ENCODE data around the gene SMIM34.
"Not testable (repeated sequence)": the region's sequence is repeated elsewhere in the genome, so short reads cannot be mapped to it uniquely, and the experiment has no call there.

SMIM34 gene, protein sequence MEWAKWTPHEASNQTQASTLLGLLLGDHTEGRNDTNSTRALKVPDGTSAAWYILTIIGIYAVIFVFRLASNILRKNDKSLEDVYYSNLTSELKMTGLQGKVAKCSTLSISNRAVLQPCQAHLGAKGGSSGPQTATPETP

DNA sequence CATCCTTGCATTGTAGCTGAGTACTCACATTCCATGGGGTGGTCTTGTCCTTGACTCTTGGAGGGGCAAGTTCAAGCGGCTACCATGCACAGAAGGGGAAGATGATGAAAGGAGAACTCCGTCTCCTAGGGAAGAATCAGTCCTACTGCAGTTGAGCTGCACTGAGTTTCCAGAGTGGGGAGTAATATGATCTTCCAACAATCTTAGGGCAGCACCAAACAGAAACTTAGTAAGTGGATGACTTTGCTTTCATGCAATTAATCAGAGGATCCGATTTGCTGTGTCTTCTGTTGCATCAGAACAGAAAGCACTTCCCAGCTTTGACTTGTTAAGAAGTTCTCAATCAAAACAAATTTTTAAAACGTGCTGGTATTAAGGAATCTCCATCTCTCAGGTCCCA, at the start of gene SMIM34:
SMIM34 (minus strand) TSS at position 147 of the 400 bp plus-strand sequence; CDS start at position 35, 112 bp downstream.
- DNase-seq: not testable (repeated sequence)

DNA sequence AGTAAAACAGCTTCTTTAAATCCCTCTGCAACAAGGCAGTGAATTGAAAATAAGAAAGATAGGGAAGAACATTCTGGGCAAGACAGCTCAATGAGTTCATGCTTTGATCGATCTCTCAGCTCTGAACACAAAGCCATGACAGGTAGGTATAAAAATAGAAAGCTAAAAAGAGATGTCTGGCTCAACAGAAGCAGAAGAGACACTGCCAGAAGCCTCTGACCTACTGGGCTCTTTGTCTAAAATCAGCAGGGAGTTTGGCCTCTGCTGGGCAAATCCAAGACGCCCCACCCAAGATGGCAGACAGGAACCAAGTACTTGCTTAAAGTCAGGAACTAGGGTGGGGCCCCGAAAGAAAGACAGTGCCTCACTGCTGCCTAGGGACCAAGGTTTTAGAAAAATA, 43.6 kb upstream of the SMIM34 start:
- not testable (repeated sequence) for DNase-seq

DNA sequence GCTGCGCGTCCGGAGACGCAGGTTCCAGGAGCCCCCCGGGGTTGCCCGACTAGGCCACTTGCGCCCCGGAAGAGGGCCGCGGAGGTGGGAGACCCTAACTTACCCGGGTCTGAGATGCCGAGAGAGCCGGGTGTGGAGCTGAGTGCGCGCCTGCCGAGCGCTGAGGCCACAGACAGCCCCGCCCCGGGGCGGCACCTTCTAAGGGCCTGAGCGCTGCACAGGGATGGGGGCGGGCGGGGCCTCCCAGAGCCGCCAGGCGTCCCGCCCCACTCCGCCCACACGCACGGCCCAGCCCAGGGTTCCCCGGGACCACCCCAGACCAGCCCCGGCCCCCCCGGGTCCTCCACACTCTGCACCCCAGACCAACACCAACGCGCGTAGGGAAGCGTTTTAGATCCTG, 35.7 kb upstream of the SMIM34 start:
- not testable (repeated sequence) for DNase-seq

DNA sequence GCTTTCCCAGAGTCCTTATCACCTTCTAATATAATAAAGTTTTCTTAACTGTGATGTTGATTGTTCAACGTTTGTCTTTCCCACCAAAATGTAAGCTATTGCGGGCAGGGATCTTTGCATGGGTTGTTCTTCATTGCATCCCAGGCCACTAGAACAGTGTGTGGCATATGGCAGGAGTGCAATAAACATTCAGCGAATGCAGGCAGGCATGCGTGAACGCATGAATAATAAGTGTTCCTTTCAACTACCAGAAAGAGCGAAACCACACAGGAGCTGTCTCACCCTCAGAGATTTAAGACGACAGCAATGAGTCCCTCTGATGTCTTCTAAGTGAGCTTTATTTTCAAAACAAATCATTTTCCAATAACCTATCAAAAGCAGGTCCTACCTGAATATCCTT, 34.5 kb upstream of the SMIM34 start:
- not testable (repeated sequence) for DNase-seq

DNA sequence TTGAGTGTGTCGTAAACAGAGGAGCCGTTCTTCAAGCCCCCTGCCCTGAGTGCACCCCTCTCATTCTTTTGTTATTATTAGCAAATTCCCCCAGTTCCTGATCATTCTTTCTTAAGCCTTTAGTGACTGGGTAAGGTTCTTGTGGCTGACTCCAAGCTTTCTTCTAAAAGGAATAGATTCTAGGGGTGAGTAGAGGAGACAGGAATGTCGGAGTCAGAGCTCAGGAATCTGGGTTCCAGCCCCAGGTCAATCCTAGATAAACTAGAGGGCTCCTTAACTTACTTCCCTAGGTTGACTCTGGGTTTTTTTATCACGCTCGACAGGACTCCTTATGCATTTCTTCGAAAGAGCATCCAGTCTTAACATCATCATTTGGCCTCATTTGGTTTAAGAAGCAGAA, 32.4 kb upstream of the SMIM34 start:
- DNase-seq: not testable (repeated sequence)

DNA sequence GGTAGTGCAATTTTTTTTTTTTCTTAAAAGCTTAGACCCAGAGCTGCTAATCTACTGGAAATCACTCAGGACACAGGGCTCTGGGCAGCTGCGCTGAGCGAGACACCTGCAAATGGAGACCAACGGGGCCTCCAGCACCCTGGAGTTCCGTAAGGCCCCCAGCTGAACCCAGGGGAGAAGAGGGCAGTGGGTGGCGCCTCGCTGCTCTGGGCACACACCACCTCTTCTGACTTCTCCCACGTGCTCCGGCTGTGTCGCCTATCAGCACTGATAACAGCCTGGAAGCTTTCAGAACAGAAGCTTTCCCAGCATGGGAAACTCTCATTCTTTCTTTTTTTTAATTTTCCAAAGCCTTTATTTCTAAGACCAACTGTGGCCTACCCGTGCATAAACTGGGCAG, 31.9 kb upstream of the SMIM34 start:
- DNase-seq: not testable (repeated sequence)

DNA sequence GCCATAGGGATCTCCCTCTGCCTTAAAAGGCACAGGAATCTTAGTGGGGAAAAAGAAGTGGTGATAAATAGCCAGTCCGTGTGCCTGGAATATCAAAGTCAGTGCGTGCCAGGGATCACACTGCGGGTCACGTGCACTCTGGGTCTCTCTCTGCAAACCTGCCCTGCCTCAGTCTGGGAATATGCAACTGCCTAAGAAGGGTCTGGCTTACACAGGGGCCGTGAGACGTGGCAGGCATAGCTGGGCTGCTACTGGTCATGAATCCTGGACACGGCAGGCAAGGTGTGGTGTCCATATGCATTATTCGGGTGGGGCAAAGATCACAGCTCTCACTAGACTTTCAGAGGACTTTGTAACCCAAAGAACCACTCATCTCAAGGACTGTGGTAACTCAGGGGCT, 23.3 kb upstream of the SMIM34 start:
- DNase-seq: not testable (repeated sequence)

DNA sequence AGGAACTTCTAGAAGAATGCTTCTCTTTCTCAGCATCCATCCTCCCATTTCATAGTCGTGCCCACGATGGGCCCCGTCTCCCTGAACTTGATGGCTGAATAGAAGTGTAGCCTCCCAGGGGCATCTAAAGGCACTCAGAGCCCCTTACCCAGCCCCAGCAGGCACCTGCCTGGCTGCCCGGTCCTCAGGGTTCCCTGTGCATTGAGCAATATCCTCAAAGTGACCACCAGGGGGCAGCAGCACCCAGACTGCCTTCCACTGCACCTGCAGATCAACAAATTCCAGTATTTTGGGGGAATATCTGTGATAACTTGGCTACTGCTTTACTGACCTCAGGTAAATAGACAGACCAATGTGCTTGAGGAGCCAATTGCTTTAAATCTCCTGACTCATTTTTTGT, 19.7 kb upstream of the SMIM34 start:
- DNase-seq: not testable (repeated sequence)

DNA sequence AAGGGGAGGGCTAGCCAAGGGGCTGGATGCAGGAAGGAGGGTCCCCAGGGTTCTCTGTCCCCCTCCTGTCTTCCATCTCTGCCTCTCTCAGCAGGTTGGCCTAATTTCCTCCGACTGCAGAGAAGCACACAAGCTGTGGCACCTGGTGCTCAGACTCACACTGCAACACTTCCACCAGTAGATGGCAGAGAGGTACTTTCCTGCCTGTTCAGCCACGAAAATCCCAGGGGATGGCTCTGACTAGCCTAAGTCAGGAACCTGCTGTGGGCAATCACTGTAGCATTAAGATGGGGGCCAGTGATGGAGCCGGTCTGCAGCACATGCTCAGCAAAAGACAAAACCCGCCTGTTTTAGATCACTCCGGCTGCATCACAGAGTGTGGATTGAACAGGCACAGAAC, 6.0 kb upstream of the SMIM34 start:
- DNase-seq: not testable (repeated sequence)

DNA sequence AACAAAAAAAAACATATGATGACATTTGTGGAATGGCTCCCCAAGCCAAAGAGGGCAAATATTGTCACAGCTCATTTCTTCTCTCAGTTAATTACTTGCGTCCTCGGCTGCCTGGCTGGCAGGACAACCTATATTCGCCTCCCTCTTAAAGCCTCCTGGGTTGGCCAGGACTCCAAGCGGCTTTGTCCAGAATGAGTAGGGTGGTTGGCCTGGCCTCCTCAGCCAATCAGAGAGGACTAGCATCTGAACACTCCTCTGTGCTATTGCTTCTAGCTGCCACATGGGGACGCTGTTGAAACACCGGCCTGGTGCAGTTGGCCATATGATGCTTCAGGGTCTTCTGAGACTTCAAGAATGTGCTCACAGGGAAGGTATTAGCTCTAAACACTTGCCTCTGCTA, 4.7 kb upstream of the SMIM34 start:
- not testable (repeated sequence) for DNase-seq

DNA sequence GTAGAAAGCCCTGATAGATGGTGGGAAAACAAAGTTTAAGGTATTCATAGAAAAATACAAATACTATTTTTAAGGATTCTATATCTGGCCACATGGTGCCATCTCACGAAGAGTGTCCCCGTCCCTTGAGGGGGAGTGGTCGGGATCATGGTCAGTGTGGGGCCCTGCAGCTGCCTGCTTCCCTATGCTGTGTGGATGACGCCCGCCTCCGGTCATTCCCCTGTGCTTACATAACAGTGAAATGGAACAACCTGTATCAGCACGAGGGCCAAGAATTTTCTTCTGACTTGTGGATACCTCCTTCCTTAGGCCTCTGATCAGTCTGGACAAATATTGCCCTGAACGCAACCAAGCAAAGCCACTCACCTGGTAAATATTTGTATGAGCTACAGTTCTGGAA, 3.6 kb upstream of the SMIM34 start:
- not testable (repeated sequence) for DNase-seq

DNA sequence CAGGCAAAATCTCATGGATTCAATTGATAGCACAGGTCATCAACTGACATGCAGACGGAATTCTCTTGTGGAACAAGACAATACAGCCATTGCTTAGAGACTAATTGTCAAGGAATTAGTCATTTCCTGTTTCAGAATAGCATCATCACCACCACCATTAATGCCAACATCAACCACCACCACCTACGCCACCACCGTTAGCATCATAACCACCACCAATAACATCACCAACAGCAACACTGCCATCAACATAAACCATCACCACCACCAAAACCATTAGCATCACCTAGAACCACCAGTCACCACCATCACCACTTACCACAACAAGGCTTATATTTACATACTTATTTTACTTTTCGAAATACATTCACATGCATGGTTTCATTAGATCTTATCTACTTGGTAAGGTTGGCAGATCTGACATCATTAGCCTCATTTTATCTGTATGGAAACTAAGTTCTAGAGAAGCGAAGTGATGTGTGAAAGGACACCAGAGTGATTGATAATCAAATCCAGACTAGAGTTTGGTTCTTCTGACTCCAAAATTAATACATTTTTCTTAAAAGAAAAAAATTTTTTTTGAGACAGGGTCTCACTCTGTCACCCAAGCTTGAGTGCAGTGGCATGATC, 6.2 kb downstream of the SMIM34 start:
- DNase-seq: not testable (repeated sequence)

DNA sequence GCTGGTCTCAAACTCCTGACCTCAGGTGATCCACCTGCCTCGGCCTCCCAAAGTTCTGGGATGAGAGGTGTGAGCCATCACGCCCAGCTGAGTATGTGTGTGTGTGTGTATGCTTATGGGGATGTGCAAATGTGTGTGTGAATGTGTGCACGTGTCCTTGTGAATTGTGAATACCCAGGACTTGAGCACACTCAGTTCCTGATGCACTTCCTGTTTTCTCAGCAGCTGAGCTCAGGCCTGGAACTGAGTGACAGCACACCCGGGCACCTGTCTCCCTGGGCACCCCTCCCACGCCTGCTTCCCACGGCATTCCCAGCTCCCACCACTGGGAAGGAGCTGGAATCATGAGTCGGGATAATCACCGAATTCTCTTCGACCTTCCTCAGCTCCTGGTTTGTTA, 16.5 kb downstream of the SMIM34 start:
- not testable (repeated sequence) for DNase-seq

DNA sequence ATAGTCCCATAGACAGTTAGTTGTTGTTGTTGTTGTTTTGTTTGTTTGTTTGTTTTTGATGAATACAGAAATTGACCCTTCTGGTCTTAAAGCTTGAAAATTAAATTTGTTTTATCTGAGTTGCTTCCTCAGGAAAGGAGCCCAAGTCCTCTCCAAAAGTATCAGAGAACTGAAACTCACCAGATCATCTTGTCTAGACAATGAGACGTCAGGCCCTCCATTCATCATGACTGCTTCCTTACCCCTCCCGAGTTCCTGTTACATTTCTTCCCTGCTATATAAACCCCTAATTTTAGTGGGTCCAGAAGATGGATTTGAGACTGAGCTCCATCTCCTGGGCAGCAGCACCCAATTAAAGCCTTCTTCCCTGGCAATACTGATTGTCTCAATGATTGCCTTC, 17.1 kb downstream of the SMIM34 start:
- DNase-seq: not testable (repeated sequence)

DNA sequence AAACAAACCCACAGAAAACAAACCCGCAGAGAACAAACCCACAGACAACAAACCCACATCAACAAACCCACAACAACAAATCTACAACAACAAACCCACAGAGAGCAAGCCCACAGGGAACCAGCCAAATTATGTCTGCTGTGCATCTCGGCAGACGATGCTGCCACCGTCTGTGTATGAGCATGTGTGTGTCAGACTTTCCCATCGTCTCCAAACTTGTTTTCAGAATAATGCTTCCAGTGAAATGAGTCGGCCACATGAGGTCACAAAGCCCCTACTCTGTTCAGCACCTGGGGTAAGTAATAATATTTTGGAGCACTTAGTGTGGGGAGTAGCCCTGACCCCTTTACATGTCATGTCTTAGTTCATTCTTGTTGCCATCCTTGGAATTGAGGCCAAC, 17.6 kb downstream of the SMIM34 start:
- DNase-seq: not testable (repeated sequence)

DNA sequence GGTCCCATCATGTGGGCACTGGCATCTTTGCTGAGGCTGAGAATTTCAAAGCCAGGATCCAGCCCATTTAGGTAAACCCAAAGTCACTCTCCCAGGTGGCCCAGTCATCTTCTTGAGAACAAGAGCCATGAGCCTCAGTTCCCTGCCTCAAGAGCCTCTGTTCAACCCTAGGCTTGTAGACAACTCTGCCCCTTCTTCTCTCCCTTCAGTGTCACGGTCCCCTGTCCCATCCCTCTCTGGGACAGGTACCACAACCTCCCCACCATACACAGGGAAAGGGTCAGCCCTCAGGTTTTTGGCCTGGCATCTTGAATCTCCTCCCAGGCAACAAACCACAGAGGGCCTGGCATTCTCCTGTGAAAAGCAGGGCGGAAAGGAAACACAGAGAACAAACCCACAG, 18.1 kb downstream of the SMIM34 start:
- DNase-seq: not testable (repeated sequence)

DNA sequence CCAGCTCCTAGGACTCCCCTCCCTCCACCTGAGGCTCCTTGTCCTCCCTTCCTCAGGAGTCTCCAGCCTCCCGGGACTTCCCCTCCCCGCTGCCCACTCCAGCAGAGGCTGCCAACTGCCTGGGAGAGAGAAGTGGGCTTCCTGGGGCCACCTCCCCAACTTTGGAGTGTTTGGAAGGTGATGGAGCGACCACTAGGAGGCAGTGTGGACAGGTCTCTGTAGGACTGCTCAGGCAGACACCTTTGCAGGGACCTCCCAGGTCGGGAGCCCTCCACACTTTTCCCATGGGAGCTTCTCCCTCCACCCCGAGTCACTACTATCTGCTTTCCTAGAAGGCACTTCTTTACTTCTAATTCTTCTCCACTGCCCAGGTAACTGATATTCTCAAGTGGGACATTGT, 19.0 kb downstream of the SMIM34 start:
- DNase-seq: not testable (repeated sequence)

DNA sequence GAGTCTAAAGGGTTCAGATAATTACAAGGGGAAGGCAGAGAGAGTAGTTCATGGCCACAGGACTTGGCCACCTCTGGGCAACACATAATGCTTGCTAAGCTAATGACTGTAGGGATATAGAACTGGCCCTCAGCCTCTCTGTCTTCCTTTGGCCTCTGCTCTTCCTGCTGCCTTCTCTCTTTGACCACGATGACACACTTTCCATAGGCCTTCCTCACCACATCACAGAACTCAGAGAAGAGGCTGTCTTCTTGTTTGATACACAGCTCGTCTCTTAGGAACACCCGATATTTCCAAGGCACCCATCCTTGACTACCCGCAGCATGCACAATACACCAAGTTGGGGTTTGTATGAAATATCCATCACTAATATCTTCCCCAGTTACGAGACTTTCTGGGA, 23.2 kb downstream of the SMIM34 start:
- not testable (repeated sequence) for DNase-seq

DNA sequence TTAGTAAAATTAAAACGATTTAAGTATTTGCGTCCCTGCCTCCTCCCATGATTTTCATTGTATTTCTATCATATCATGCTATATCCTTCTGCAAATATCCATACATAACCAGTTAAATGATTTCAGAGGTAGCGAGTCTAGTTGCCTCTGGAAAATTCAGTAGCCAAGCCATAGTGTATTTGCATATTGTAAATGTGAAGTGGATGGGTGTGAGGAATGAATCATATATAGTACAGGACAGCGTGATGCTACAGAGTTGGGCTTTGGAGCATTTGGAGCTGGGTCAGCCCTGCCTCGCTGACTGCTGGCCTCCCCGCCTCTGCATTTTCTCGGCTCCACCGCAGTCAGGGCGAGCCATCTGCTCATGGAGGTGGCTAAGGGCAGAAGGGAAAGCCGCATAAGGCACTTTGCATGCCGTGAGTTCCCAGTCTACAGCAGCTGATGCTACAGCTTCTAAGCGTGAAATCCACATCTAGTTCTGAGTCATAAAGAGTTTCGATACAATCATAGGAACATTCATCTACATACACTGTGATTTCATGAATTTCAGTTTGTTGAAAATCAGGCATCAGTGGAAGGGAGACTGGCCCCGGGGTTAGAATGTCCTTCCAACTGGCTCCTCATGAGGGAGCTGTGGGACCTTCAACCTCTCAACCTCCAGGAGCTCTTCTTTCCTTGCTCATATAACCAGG, 39.9 kb downstream of the SMIM34 start:
- DNase-seq: not testable (repeated sequence)

DNA sequence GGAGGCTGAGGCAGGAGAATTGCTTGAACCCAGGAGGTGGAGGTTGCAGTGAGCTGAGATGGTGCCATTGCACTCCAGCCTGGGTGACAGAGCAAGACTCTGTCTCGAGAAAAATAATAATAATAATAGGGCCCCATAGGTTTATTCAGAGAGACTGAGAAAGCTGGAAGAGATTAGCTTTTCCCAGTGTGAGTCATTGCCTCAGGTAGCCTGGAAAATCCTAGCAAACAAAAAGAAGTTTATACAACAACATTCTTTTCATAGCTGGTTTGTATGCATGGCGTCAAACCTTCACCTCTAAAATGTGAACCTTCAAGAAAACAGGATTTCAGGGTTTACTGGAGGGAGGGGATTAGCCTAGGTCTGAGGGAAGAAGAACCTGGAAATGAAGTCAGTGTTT, 40.6 kb downstream of the SMIM34 start:
- DNase-seq: not testable (repeated sequence)

DNA sequence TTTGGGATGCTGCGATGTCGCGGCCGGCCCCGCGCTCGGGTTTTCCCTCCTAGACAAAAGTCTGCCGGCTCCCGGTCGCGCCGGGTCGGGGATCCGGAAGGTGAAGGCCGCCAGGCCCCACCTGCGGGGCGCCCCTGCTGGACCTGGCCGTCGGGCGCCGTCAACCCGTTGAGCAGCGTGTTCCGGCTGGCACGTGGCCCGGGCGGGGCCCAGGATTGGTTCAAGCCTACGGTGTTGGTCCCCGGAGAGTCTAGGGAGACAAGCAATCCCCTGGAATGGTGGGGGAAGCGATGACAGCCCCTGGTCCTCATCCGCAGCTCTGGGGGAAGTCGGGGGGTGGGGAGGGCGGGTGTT, 48.2 kb downstream of the SMIM34 start:
- not testable (repeated sequence) for DNase-seq

DNA sequence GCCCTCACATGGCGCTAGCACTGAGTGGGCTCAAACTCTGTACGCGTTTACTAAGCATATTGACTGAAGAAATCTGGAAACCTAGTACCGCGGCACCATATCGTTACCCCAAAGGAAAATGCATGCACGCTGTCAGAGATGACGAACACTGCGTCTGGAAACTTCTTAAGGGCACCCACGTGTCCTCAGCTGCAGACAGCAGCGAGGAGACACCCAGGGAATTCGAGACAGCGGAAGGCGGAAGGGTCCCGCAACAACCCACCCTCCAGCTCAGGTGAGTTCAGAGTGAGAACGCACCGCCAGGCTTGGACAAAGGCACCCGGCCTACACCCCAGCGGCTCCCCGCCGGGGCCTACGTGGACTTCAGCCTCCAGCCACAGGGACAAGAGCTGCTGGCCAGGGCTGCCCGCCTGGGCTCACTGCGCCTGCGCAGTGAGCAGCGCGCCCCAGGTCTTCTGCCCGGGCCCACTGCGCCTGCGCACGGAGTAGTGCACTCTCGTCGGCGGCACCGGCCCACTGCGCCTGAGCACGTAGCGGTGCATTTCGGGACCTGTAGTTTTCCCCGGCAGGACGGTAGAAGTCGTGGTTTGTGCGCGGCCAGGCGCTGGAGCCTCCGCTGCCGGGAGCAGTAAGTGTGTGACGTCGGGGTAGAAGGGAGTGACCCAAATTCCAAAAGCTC, 48.7 kb downstream of the SMIM34 start, which contains the start of gene SMIM11:
SMIM11 (plus strand) TSS at position 568 of the 679 bp plus-strand sequence. CDS start 3,998 bp downstream, outside the sequence.
- not testable (repeated sequence) for DNase-seq
